ENCODE results near the gene RFC2. TPM values are rescaled to one million over a fixed set of nuclear protein-coding genes. Genes with fewer than 3 reads are reported as not detected.
A peak's percentile ranks its signal among the peaks of the same experiment; 100 is the strongest.
"Not testable (repeated sequence)": the region's sequence is repeated elsewhere in the genome, so short reads cannot be mapped to it uniquely, and the experiment has no call there.

The RFC2 gene
- total RNA-seq, 2 experiments from 2014 or later: 91.5 to 96.0 TPM

- not testable (repeated sequence) for H3K9me3 Mint-ChIP-seq; H3K36me3 Mint-ChIP-seq (ENCODE audit: low read depth); H3K27ac Mint-ChIP-seq; H3K27me3 Mint-ChIP-seq (ENCODE audit: low read depth); DNase-seq; H3K4me3 Mint-ChIP-seq
- H3K4me1 Mint-ChIP-seq (ENCODE audit: low read depth): peaks cover 19% of the 10 kb centered on the region
- CTCF ChIA-PET: interaction anchor here (0.5 to 6.8 kb wide), 35 partner anchors 9 to 441 kb away, joined by 3 to 151 read pairs (median 5); no protein-coding TSS in a partner anchor
- intact Hi-C loops (cut with micrococcal nuclease): loop anchor here (1.0 to 5.0 kb wide), 2 partner anchors 61 to 195 kb away; no protein-coding TSS in a partner anchor
Observed at GRCh38 chr7:74206052-74206451, 48.1 kb downstream of the RFC2 start.

- Mint-ChIP-seq H3K27ac (no peak overlapping the region), H3K36me3 (ENCODE audit: low read depth) (no peaks in the 10 kb centered on the region), H3K4me3 (no peak overlapping the region), H3K27me3 (ENCODE audit: low read depth) (peaks cover 4% of the 10 kb centered on the region), H3K9me3 (no peaks in the 10 kb centered on the region), H3K4me1 (ENCODE audit: low read depth) (peaks cover 11% of the 10 kb centered on the region)
- intact Hi-C loops (cut with micrococcal nuclease): loop anchor here (1.0 kb wide), 1 partner anchor 136 kb away; no protein-coding TSS in a partner anchor
- CTCF ChIA-PET: interaction anchor here (0.6 to 6.8 kb wide), 5 partner anchors 11 to 196 kb away, joined by 3 to 151 read pairs (median 5); no protein-coding TSS in a partner anchor
- DNase-seq: no peak
Observed at GRCh38 chr7:74203956-74204618, 50.1 kb downstream of the RFC2 start.

- DNase-seq: peak; percentile 42
- Mint-ChIP-seq H3K27ac (no peak overlapping the region), H3K27me3 (ENCODE audit: low read depth) (peaks cover 4% of the 10 kb centered on the region), H3K36me3 (ENCODE audit: low read depth) (no peaks in the 10 kb centered on the region), H3K9me3 (no peaks in the 10 kb centered on the region), H3K4me3 (no peak overlapping the region), H3K4me1 (ENCODE audit: low read depth) (peaks cover 11% of the 10 kb centered on the region)
- CTCF ChIA-PET: interaction anchor here (0.6 to 6.8 kb wide), 8 partner anchors 10 to 587 kb away, joined by 3 to 151 read pairs (median 4); no protein-coding TSS in a partner anchor
- intact Hi-C loops (cut with micrococcal nuclease): loop anchor here (1.0 kb wide), 1 partner anchor 135 kb away; no protein-coding TSS in a partner anchor
Observed at GRCh38 chr7:74202841-74203556, 51.2 kb downstream of the RFC2 start.

GRCh38 chr7:74199551-74200355 lies 54.4 kb downstream of the RFC2 start:
- Mint-ChIP-seq H3K36me3 (ENCODE audit: low read depth) (peaks cover 9% of the 10 kb centered on the region), H3K27ac (no peak overlapping the region), H3K4me1 (ENCODE audit: low read depth) (peaks cover 13% of the 10 kb centered on the region), H3K27me3 (ENCODE audit: low read depth) (no peaks in the 10 kb centered on the region), H3K9me3 (no peaks in the 10 kb centered on the region), H3K4me3 (no peak overlapping the region)
- intact Hi-C loops (cut with micrococcal nuclease): no loop called here
- DNase-seq: no peak
- CTCF ChIA-PET: interaction anchor here (1.2 to 4.0 kb wide), 4 partner anchors 16 to 202 kb away, joined by 3 to 16 read pairs (median 4); no protein-coding TSS in a partner anchor

GRCh38 chr7:74197449-74198124 lies 56.6 kb downstream of the RFC2 start:
- peaks cover 7% of the 10 kb centered on the region for H3K4me1 Mint-ChIP-seq (ENCODE audit: low read depth)

GRCh38 chr7:74195968-74196654 lies 58.1 kb downstream of the RFC2 start:
- Mint-ChIP-seq H3K27ac (peak overlapping the region; percentile 24), H3K36me3 (ENCODE audit: low read depth) (peaks cover 31% of the 10 kb centered on the region)
- DNase-seq; H3K9me3 Mint-ChIP-seq; H3K27me3 Mint-ChIP-seq (ENCODE audit: low read depth); intact Hi-C loops (cut with micrococcal nuclease); H3K4me3 Mint-ChIP-seq; H3K4me1 Mint-ChIP-seq (ENCODE audit: low read depth): not testable (repeated sequence)
- CTCF ChIA-PET: interaction anchor here (1.8 kb wide), 1 partner anchor 10 kb away, joined by 8 read pairs; no protein-coding TSS in a partner anchor

More at GRCh38 chr7:74197449-74198124, 56.6 kb downstream of the RFC2 start:
- Mint-ChIP-seq H3K4me3 (no peak overlapping the region), H3K36me3 (ENCODE audit: low read depth) (peaks cover 24% of the 10 kb centered on the region), H3K9me3 (no peaks in the 10 kb centered on the region), H3K27ac (no peak overlapping the region), H3K27me3 (ENCODE audit: low read depth) (no peaks in the 10 kb centered on the region)
- DNase-seq: no peak
- CTCF ChIA-PET: interaction anchor here (1.8 to 4.0 kb wide), 2 partner anchors 9 to 204 kb away, joined by 8 to 16 read pairs; no protein-coding TSS in a partner anchor
- intact Hi-C loops (cut with micrococcal nuclease): no loop called here

- H3K4me3 Mint-ChIP-seq; H3K9me3 Mint-ChIP-seq; H3K4me1 Mint-ChIP-seq (ENCODE audit: low read depth); intact Hi-C loops (cut with micrococcal nuclease); H3K27me3 Mint-ChIP-seq (ENCODE audit: low read depth); DNase-seq: not testable (repeated sequence)
- Mint-ChIP-seq H3K36me3 (ENCODE audit: low read depth) (peaks cover 35% of the 10 kb centered on the region), H3K27ac (peak overlapping the region; percentile 39)
- CTCF ChIA-PET: interaction anchor here (1.2 kb wide), 1 partner anchor 11 kb away, joined by 5 read pairs; no protein-coding TSS in a partner anchor
Observed at GRCh38 chr7:74195139-74195860, 58.9 kb downstream of the RFC2 start.

- DNase-seq: no peak
- Mint-ChIP-seq H3K36me3 (ENCODE audit: low read depth) (peaks cover 40% of the 10 kb centered on the region), H3K9me3 (no peaks in the 10 kb centered on the region), H3K27me3 (ENCODE audit: low read depth) (no peaks in the 10 kb centered on the region), H3K4me1 (ENCODE audit: low read depth) (peaks cover 5% of the 10 kb centered on the region), H3K27ac (peak overlapping the region; percentile 39), H3K4me3 (no peak overlapping the region)
- CTCF ChIA-PET: interaction anchor here (0.6 to 2.0 kb wide), 3 partner anchors 12 to 206 kb away, joined by 3 to 11 read pairs (median 5); no protein-coding TSS in a partner anchor
- intact Hi-C loops (cut with micrococcal nuclease): no loop called here
Observed at GRCh38 chr7:74194686-74195085, 59.5 kb downstream of the RFC2 start.

GRCh38 chr7:74193913-74194312 lies 60.3 kb downstream of the RFC2 start:
- Mint-ChIP-seq H3K27me3 (ENCODE audit: low read depth) (no peaks in the 10 kb centered on the region), H3K4me1 (ENCODE audit: low read depth) (peaks cover 5% of the 10 kb centered on the region), H3K4me3 (no peak overlapping the region), H3K36me3 (ENCODE audit: low read depth) (peaks cover 44% of the 10 kb centered on the region), H3K9me3 (no peaks in the 10 kb centered on the region), H3K27ac (no peak overlapping the region)
- DNase-seq: no peak
- intact Hi-C loops (cut with micrococcal nuclease): no loop called here
- CTCF ChIA-PET: interaction anchor here (0.6 to 2.0 kb wide), 6 partner anchors 9 to 207 kb away, joined by 3 to 13 read pairs (median 6); no protein-coding TSS in a partner anchor

GRCh38 chr7:74193054-74193453 lies 61.1 kb downstream of the RFC2 start:
- no peaks in the 10 kb centered on the region for H3K27me3 Mint-ChIP-seq (ENCODE audit: low read depth)
- CTCF ChIA-PET: interaction anchor here (0.6 to 2.0 kb wide), 5 partner anchors 10 to 468 kb away, joined by 4 to 13 read pairs (median 7); no protein-coding TSS in a partner anchor
- no peak overlapping the region for H3K27ac Mint-ChIP-seq
- peaks cover 7% of the 10 kb centered on the region for H3K4me1 Mint-ChIP-seq (ENCODE audit: low read depth)
- intact Hi-C loops (cut with micrococcal nuclease): no loop called here
- no peak overlapping the region for H3K4me3 Mint-ChIP-seq
- no peak for DNase-seq
- H3K9me3 Mint-ChIP-seq: no peaks in the 10 kb centered on the region
- peaks cover 53% of the 10 kb centered on the region for H3K36me3 Mint-ChIP-seq (ENCODE audit: low read depth)

Measured in activated naive CD4-positive, alpha-beta T cell treated with anti-CD3 and anti-CD28 coated beads for 36 hours (primary cell).